H9 (cell line): Measurements from ENCODE around the gene PDK2. TPM values are rescaled to one million over a fixed set of nuclear protein-coding genes. Genes with fewer than 3 reads are reported as not detected.

Source experiments
- DNase-seq: peaks from one replicate; pipeline ENCODE4 v3.0.0-alpha.2; 2017
- H2AFZ ChIP-seq: one replicate; pipeline ENCODE4 v1.6.1; 2013; ENCODE audit warnings: mild to moderate bottlenecking, low read length, control low read depth, moderate library complexity
- H2AK5ac ChIP-seq: 2 replicates; pipeline ENCODE4 v1.6.1; 2013; ENCODE audit warnings: low read length, control low read depth, mixed read lengths; ENCODE audit not compliant: insufficient read length
- H2BK120ac ChIP-seq: one replicate; pipeline ENCODE4 v1.6.1; 2013; ENCODE audit warnings: low read depth, mild to moderate bottlenecking, low read length, control low read depth, inconsistent platforms; ENCODE audit not compliant: poor library complexity, severe bottlenecking
- H2BK12ac ChIP-seq: 2 replicates; pipeline ENCODE4 v1.6.1; 2013; ENCODE audit warnings: low read length, control low read depth, mixed read lengths, low read depth; ENCODE audit not compliant: insufficient read length
- H2BK15ac ChIP-seq: 2 replicates; pipeline ENCODE4 v1.6.1; 2013; ENCODE audit warnings: low read depth, low read length, control low read depth
- H2BK20ac ChIP-seq: one replicate; pipeline ENCODE4 v1.6.1; 2013; ENCODE audit warnings: low read depth, mild to moderate bottlenecking, low read length, control low read depth, inconsistent platforms; ENCODE audit not compliant: poor library complexity, severe bottlenecking
- H2BK5ac ChIP-seq: 2 replicates; pipeline ENCODE4 v1.6.1; 2013; ENCODE audit warnings: low read length, control low read depth, mixed read lengths; ENCODE audit not compliant: insufficient read length
- H3K14ac ChIP-seq: 2 replicates; pipeline ENCODE4 v1.6.1; 2013; ENCODE audit warnings: low read length, control low read depth; ENCODE audit not compliant: insufficient read depth
- H3K18ac ChIP-seq: 2 replicates; pipeline ENCODE4 v1.6.1; 2013; ENCODE audit warnings: low read depth, mild to moderate bottlenecking, mixed read lengths, low read length, control low read depth; ENCODE audit not compliant: insufficient read length
- H3K23ac ChIP-seq: 2 replicates; pipeline ENCODE4 v1.6.1; 2013; ENCODE audit warnings: low read length, control low read depth, mixed read lengths, low read depth; ENCODE audit not compliant: insufficient read length
- H3K23me2 ChIP-seq: 2 replicates; pipeline ENCODE4 v1.6.1; 2013; ENCODE audit warnings: low read depth, mild to moderate bottlenecking, mixed read lengths, low read length, control low read depth; ENCODE audit not compliant: insufficient read length, poor library complexity, severe bottlenecking
- H3K27ac ChIP-seq: 2 replicates; pipeline ENCODE4 v1.5.1; 2013; ENCODE audit warnings: low read length, control low read depth, mixed read lengths, low read depth; ENCODE audit not compliant: insufficient read length
- H3K27me3 ChIP-seq: 2 replicates; pipeline ENCODE4 v1.6.1; 2013; ENCODE audit warnings: low read length, control low read depth, inconsistent platforms; ENCODE audit not compliant: insufficient read depth
- H3K4ac ChIP-seq: 2 replicates; pipeline ENCODE4 v1.6.1; 2013; ENCODE audit warnings: low read depth, mild to moderate bottlenecking, control low read depth, inconsistent platforms, low read length, moderate library complexity
- H3K4me1 ChIP-seq: 2 replicates; pipeline ENCODE4 v1.6.1; 2013; ENCODE audit warnings: low read length, control low read depth, inconsistent platforms; ENCODE audit not compliant: insufficient read depth
- H3K4me2 ChIP-seq: 2 replicates; pipeline ENCODE4 v1.6.1; 2013; ENCODE audit warnings: low read length, control low read depth, mixed read lengths; ENCODE audit not compliant: insufficient read length, insufficient read depth
- H3K56ac ChIP-seq: 2 replicates; pipeline ENCODE4 v1.6.1; 2013; ENCODE audit warnings: low read depth, mild to moderate bottlenecking, mixed read lengths, low read length, control low read depth; ENCODE audit not compliant: insufficient read length
- H3K79me1 ChIP-seq: 2 replicates; pipeline ENCODE4 v1.6.1; 2013; ENCODE audit warnings: low read depth, mild to moderate bottlenecking, moderate library complexity, low read length, control low read depth, inconsistent platforms; ENCODE audit not compliant: insufficient read depth, poor library complexity, severe bottlenecking
- H3K79me2 ChIP-seq: 2 replicates; pipeline ENCODE4 v1.6.1; 2013; ENCODE audit warnings: low read length, control low read depth, inconsistent platforms; ENCODE audit not compliant: insufficient read depth
- H3K9ac ChIP-seq: 2 replicates; pipeline ENCODE4 v1.6.1; 2013; ENCODE audit warnings: low read length, control low read depth, mixed read lengths; ENCODE audit not compliant: insufficient read length; ENCODE audit errors: extremely low read depth
- H3K9me3 ChIP-seq: one replicate; pipeline ENCODE4 v1.6.1; 2013; ENCODE audit warnings: low read depth, low read length, inconsistent platforms; ENCODE audit not compliant: control insufficient read depth
- H3T11ph ChIP-seq: one replicate; pipeline ENCODE4 v1.6.1; 2013; ENCODE audit warnings: mild to moderate bottlenecking, low read length, control low read depth, inconsistent platforms
- H4K20me1 ChIP-seq: one replicate; pipeline ENCODE4 v1.6.1; 2013; ENCODE audit not compliant: control insufficient read depth, insufficient read length, insufficient read depth
- H4K5ac ChIP-seq: 2 replicates; pipeline ENCODE4 v1.6.1; 2013; ENCODE audit warnings: low read depth, mild to moderate bottlenecking, mixed read lengths, low read length, control low read depth; ENCODE audit not compliant: insufficient read length
- H4K8ac ChIP-seq: replicated peaks from 2 replicates; pipeline ENCODE4 v1.6.1; 2013; ENCODE audit warnings: low read length, control low read depth, mixed read lengths, low read depth; ENCODE audit not compliant: insufficient read length
- H4K91ac ChIP-seq: 2 replicates; pipeline ENCODE4 v1.6.1; 2013; ENCODE audit warnings: low read depth, mild to moderate bottlenecking, moderate library complexity, mixed read lengths, low read length, control low read depth; ENCODE audit not compliant: insufficient read length
- H3K27ac Mint-ChIP-seq, 3 experiments: 2 replicates in 2 of 3; 3 replicates in 1 of 3; pipeline ENCODE4 v1.8.0; 2020 to 2021; ENCODE audit warnings: mixed read lengths in 3 of 3, mild to moderate bottlenecking in 1 of 3, moderate library complexity in 1 of 3
- H3K27me3 Mint-ChIP-seq: 2 replicates; pipeline ENCODE4 v1.8.0; 2021; ENCODE audit warnings: low read depth, mild to moderate bottlenecking, moderate library complexity, mixed read lengths
- H3K36me3 Mint-ChIP-seq, 3 experiments: 2 replicates in 2 of 3; 3 replicates in 1 of 3; pipeline ENCODE4 v1.8.0; 2020 to 2021; ENCODE audit warnings: low read depth in 3 of 3, mixed read lengths in 3 of 3; ENCODE audit not compliant: insufficient read depth in 1 of 3
- H3K4me1 Mint-ChIP-seq, 2 experiments: 2 replicates each; pipeline ENCODE4 v1.8.0; 2020; ENCODE audit warnings: mixed read lengths in 2 of 2
- H3K4me3 Mint-ChIP-seq, 2 experiments: 2 replicates in 1 of 2; 3 replicates in 1 of 2; pipeline ENCODE4 v1.8.0; 2020 to 2021; ENCODE audit warnings: mild to moderate bottlenecking in 2 of 2, mixed read lengths in 2 of 2, moderate library complexity in 1 of 2
- H3K9me3 Mint-ChIP-seq, 2 experiments: 2 replicates in 1 of 2; 3 replicates in 1 of 2; pipeline ENCODE4 v1.8.0; 2020; ENCODE audit warnings: mild to moderate bottlenecking in 2 of 2, mixed read lengths in 2 of 2, moderate library complexity in 1 of 2
- CTCF ChIP-seq: fragments of 200-600 bp; sonication (generic); conservative IDR thresholded peaks from 3 replicates; pipeline ENCODE4 v1.8.0; 2021; ENCODE audit warnings: antibody characterized with exemption, mild to moderate bottlenecking
- WGBS: extraction: QIAGEN DNeasy Blood & Tissue Kit; methylation state at CpG from one replicate; pipeline ENCODE4 v1.1.7; 2013; ENCODE audit warnings: missing lambda C conversion rate, low lambda C conversion rate, mixed read lengths; ENCODE audit not compliant: insufficient read length; ENCODE audit errors: extremely low coverage; 5-methylcytosine and 5-hydroxymethylcytosine counted together
- total RNA-seq: library from RNA; stranded (reverse); gene quantifications from 2 replicates; pipeline ENCODE4 v1.2.1, GENCODE V29; 2021

The PDK2 gene
- total RNA-seq, 1 experiment from 2014 or later: 19.9 TPM

- Mint-ChIP-seq H3K4me1 (peaks cover 50 to 54% of the 10 kb centered on the region in 2 experiments), H3K9me3 (no peaks in the 10 kb centered on the region), H3K27ac (no peak overlapping the region; a peak in 1 of 7 replicates), H3K4me3 (no peak overlapping the region), H3K36me3 (no peaks in the 10 kb centered on the region; a peak in 1 of 7 replicates), H3K27me3 (peaks cover 6% of the 10 kb centered on the region)
- Histone ChIP-seq H3K27ac (no peak overlapping the region), H3K4ac (no peak overlapping the region), H3K4me2 (no peak overlapping the region), H3K23ac (no peak overlapping the region), H2BK120ac (no peak overlapping the region), H3K18ac (no peak overlapping the region), H3K14ac (no peak overlapping the region), H3K27me3 (no peaks in the 10 kb centered on the region), H2BK12ac (no peak overlapping the region), H3K9ac (no peak overlapping the region), H2AK5ac (no peak overlapping the region), H3T11ph (no peak overlapping the region), H3K79me2 (no peaks in the 10 kb centered on the region), H4K8ac (no peak overlapping the region), H2AFZ (no peak overlapping the region), H4K20me1 (no peaks in the 10 kb centered on the region), H3K56ac (no peak overlapping the region), H3K4me1 (peaks cover 12% of the 10 kb centered on the region), H3K23me2 (no peaks in the 10 kb centered on the region), H2BK5ac (no peak overlapping the region), H3K9me3 (no peaks in the 10 kb centered on the region), H3K79me1 (no peaks in the 10 kb centered on the region), H2BK20ac (no peak overlapping the region), H2BK15ac (no peak overlapping the region), H4K91ac (no peak overlapping the region), H4K5ac (no peak overlapping the region)
- TF ChIP-seq CTCF: no peak
- DNase-seq: no peak
- no CpG with 5 or more reads among the region's 17 CpGs for WGBS
These were observed 46.9 kb upstream of the PDK2 start for GRCh38 chr17:50048146-50048720.
